B cell (primary cell): ENCODE results near the gene NME3.

ENCODE experiments used
- CTCF ChIP-seq: fragments of 200-600 bp; IDR thresholded peaks from one replicate; pipeline ENCODE4 v1.8.0; 2022; ENCODE audit warnings: antibody characterized with exemption, mild to moderate bottlenecking
- EZH2 ChIP-seq: IDR thresholded peaks from 2 replicates; pipeline ENCODE4 v1.6.1; 2012; ENCODE audit warnings: borderline replicate concordance, low read depth, mild to moderate bottlenecking, moderate library complexity, low read length; ENCODE audit not compliant: insufficient read depth, poor library complexity, severe bottlenecking

GRCh38 chr16:1761751-1762150 is 9.6 kb downstream of the NME3 start:
- no peak for TF ChIP-seq CTCF
- no peak for TF ChIP-seq EZH2
